Liver (tissue), 9 donors: ENCODE data around the gene ITGA6. TPM values are rescaled to one million over a fixed set of nuclear protein-coding genes. Genes with fewer than 3 reads are reported as not detected.

Source experiments
- DNase-seq: peaks from one replicate; pipeline ENCODE4 v3.0.0-alpha.2; 2017; ENCODE audit warnings: low spot score
- H3K27ac ChIP-seq, 2 donors: one replicate each; pipeline ENCODE4 v1.7.0; 2013; ENCODE audit warnings: inconsistent platforms in 2 of 2, low read length in 2 of 2, control low read depth in 1 of 2, low read depth in 1 of 2, mild to moderate bottlenecking in 1 of 2
- H3K27me3 ChIP-seq, 4 donors: one replicate each; pipeline versions ENCODE4 v1.6.1 to v1.7.0; 2013; ENCODE audit warnings: low read length in 3 of 4, inconsistent platforms in 1 of 4, mild to moderate bottlenecking in 1 of 4, moderate library complexity in 1 of 4; ENCODE audit not compliant: control insufficient read depth in 4 of 4, insufficient read depth in 4 of 4
- H3K36me3 ChIP-seq, 4 donors: one replicate each; pipeline versions ENCODE4 v1.6.1 to v1.7.0; 2013; ENCODE audit warnings: low read length in 3 of 4, mild to moderate bottlenecking in 3 of 4, low read depth in 1 of 4, moderate library complexity in 1 of 4; ENCODE audit not compliant: control insufficient read depth in 4 of 4, insufficient read depth in 3 of 4
- H3K4me1 ChIP-seq, 4 donors: one replicate each; pipeline versions ENCODE4 v1.6.1 to v1.7.0; 2013; ENCODE audit warnings: low read length in 3 of 4, mild to moderate bottlenecking in 3 of 4, moderate library complexity in 1 of 4; ENCODE audit not compliant: control insufficient read depth in 4 of 4, insufficient read depth in 4 of 4
- H3K4me3 ChIP-seq, 3 donors: one replicate each; pipeline versions ENCODE4 v1.6.1 to v1.7.0; 2013; ENCODE audit warnings: low read length in 3 of 3, control low read depth in 1 of 3, low read depth in 1 of 3, mild to moderate bottlenecking in 1 of 3
- H3K9ac ChIP-seq, 2 donors: one replicate each; pipeline ENCODE4 v1.7.0; 2013; ENCODE audit warnings: low read length in 2 of 2, mild to moderate bottlenecking in 2 of 2, moderate library complexity in 2 of 2, control low read depth in 1 of 2, low read depth in 1 of 2
- H3K9me3 ChIP-seq, 4 donors: one replicate each; pipeline versions ENCODE4 v1.6.1 to v1.7.0; 2013; ENCODE audit warnings: low read length in 3 of 4; ENCODE audit not compliant: control insufficient read depth in 4 of 4
- ATF3 ChIP-seq: IDR thresholded peaks from 2 replicates; pipeline ENCODE4 v1.6.1; 2016; ENCODE audit warnings: antibody characterized with exemption
- EGR1 ChIP-seq, 2 donors: IDR thresholded peaks; 2 replicates each; pipeline ENCODE4 v1.6.1; 2016 to 2018; ENCODE audit warnings: antibody characterized with exemption in 2 of 2, low read depth in 2 of 2
- FOXA1 ChIP-seq: IDR thresholded peaks from 2 replicates; pipeline ENCODE4 v1.6.1; 2016; ENCODE audit warnings: antibody characterized with exemption
- FOXA2 ChIP-seq: IDR thresholded peaks from 2 replicates; pipeline ENCODE4 v1.6.1; 2016; ENCODE audit warnings: antibody characterized with exemption
- GABPA ChIP-seq, 2 donors: IDR thresholded peaks in 1 of 2; conservative IDR thresholded peaks in 1 of 2; 2 replicates each; pipeline ENCODE4 v1.6.1; 2016; ENCODE audit warnings: antibody characterized with exemption in 2 of 2, mild to moderate bottlenecking in 1 of 2, moderate library complexity in 1 of 2
- HNF4A ChIP-seq, 2 donors: conservative IDR thresholded peaks; 2 replicates each; pipeline ENCODE4 v1.6.1; 2016; ENCODE audit warnings: antibody characterized with exemption in 2 of 2, mild to moderate bottlenecking in 2 of 2
- HNF4G ChIP-seq: IDR thresholded peaks from 2 replicates; pipeline ENCODE4 v1.6.1; 2016; ENCODE audit warnings: antibody characterized with exemption
- JUND ChIP-seq, 2 donors: IDR thresholded peaks; 2 replicates each; pipeline ENCODE4 v1.6.1; 2016; ENCODE audit warnings: antibody characterized with exemption in 2 of 2
- NR2F2 ChIP-seq: IDR thresholded peaks from 2 replicates; pipeline ENCODE4 v1.6.1; 2016; ENCODE audit warnings: antibody characterized with exemption
- RAD21 ChIP-seq, 2 donors: IDR thresholded peaks; 2 replicates each; pipeline ENCODE4 v1.6.1; 2016; ENCODE audit warnings: antibody characterized with exemption in 2 of 2, mild to moderate bottlenecking in 2 of 2
- REST ChIP-seq: IDR thresholded peaks from 2 replicates; pipeline ENCODE4 v1.6.1; 2016; ENCODE audit warnings: antibody characterized with exemption, mild to moderate bottlenecking
- RXRA ChIP-seq, 2 donors: IDR thresholded peaks; 2 replicates each; pipeline ENCODE4 v1.6.1; 2017 to 2018; ENCODE audit warnings: antibody characterized with exemption in 2 of 2, mild to moderate bottlenecking in 1 of 2
- SP1 ChIP-seq: IDR thresholded peaks from 2 replicates; pipeline ENCODE4 v1.6.1; 2018; ENCODE audit warnings: antibody characterized with exemption, mild to moderate bottlenecking
- TAF1 ChIP-seq: conservative IDR thresholded peaks from 2 replicates; pipeline ENCODE4 v1.6.1; 2016; ENCODE audit warnings: antibody characterized with exemption, mild to moderate bottlenecking
- YY1 ChIP-seq: IDR thresholded peaks from 2 replicates; pipeline ENCODE4 v1.6.1; 2016; ENCODE audit warnings: antibody characterized with exemption, mild to moderate bottlenecking
- polyA plus RNA-seq, 2 donors: library from polyadenylated mRNA; stranded (reverse) in 1 of 2; unstranded in 1 of 2; fragments of 200-250 nt in 1 of 2; fragments of >200 nt in 1 of 2; fragmentation: Nextera tagmentation in 1 of 2; extraction: Ambion mirVana in 1 of 2; gene quantifications; one replicate each; pipeline versions ENCODE4 v1.2.1 to v1.2.3, GENCODE V29; 2013 to 2015
- total RNA-seq, 2 donors: library from RNA; depleted of rRNA; stranded (reverse); fragments of >200 nt; gene quantifications; one replicate each; pipeline ENCODE4 v1.2.3, GENCODE V29; 2014
- TF ChIP-seq, protein P1 (sequence below): IDR thresholded peaks from 2 replicates; pipeline ENCODE4 v1.6.1; 2016; ENCODE audit warnings: antibody characterized with exemption
- TF ChIP-seq, protein P2 (sequence below): fragments of 150-350 bp; IDR thresholded peaks from 2 replicates; pipeline ENCODE4 v1.5.1; 2017; ENCODE audit warnings: improper control_type of control experiment, low read depth, low read length; ENCODE audit not compliant: missing input control
- TF ChIP-seq, protein P3 (sequence below): IDR thresholded peaks from 2 replicates; pipeline ENCODE4 v1.6.1; 2016; ENCODE audit warnings: antibody characterized with exemption
- donor health status: healthy.
- donor health status: healthy.
- donor health status: healthy.
- donor health status: healthy.
- donor health status: healthy.

The ITGA6 gene
- total and polyA plus RNA-seq, 4 donors: 5.8 to 21.6 (median 11.4) TPM

GRCh38 chr2:172489681-172490080 lies 62.3 kb downstream of the ITGA6 start:
- Histone ChIP-seq H3K9me3 (no peaks in the 10 kb centered on the region), H3K27ac (no peak overlapping the region), H3K36me3 (peaks cover 4 to 20% (median 16%) of the 10 kb centered on the region in 4 donors), H3K9ac (no peak overlapping the region), H3K27me3 (no peaks in the 10 kb centered on the region), H3K4me3 (no peak overlapping the region), H3K4me1 (no peaks in the 10 kb centered on the region)
- TF ChIP-seq RXRA (IDR thresholded peaks at IDR 0.05) (no peak), SP1 (no peak), RAD21 (IDR thresholded peaks at IDR 0.05) (no peak), EGR1 (IDR thresholded peaks at IDR 0.05; ENCODE audit: low read depth in 2 of 2) (no peak), NR2F2 (no peak), ATF3 (no peak), HNF4A (conservative IDR thresholded peaks at IDR 0.05) (no peak), TAF1 (no peak), REST (no peak), FOXA2 (no peak), GABPA (IDR thresholded peaks at IDR 0.05 in 1 of 2, conservative IDR thresholded peaks at IDR 0.05 in 1 of 2) (no peak), JUND (IDR thresholded peaks at IDR 0.05) (no peak), FOXA1 (no peak), HNF4G (no peak), YY1 (no peak)
- TF ChIP-seq, protein P1, sequence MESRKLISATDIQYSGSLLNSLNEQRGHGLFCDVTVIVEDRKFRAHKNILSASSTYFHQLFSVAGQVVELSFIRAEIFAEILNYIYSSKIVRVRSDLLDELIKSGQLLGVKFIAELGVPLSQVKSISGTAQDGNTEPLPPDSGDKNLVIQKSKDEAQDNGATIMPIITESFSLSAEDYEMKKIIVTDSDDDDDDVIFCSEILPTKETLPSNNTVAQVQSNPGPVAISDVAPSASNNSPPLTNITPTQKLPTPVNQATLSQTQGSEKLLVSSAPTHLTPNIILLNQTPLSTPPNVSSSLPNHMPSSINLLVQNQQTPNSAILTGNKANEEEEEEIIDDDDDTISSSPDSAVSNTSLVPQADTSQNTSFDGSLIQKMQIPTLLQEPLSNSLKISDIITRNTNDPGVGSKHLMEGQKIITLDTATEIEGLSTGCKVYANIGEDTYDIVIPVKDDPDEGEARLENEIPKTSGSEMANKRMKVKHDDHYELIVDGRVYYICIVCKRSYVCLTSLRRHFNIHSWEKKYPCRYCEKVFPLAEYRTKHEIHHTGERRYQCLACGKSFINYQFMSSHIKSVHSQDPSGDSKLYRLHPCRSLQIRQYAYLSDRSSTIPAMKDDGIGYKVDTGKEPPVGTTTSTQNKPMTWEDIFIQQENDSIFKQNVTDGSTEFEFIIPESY: no peak
- TF ChIP-seq, protein P2, sequence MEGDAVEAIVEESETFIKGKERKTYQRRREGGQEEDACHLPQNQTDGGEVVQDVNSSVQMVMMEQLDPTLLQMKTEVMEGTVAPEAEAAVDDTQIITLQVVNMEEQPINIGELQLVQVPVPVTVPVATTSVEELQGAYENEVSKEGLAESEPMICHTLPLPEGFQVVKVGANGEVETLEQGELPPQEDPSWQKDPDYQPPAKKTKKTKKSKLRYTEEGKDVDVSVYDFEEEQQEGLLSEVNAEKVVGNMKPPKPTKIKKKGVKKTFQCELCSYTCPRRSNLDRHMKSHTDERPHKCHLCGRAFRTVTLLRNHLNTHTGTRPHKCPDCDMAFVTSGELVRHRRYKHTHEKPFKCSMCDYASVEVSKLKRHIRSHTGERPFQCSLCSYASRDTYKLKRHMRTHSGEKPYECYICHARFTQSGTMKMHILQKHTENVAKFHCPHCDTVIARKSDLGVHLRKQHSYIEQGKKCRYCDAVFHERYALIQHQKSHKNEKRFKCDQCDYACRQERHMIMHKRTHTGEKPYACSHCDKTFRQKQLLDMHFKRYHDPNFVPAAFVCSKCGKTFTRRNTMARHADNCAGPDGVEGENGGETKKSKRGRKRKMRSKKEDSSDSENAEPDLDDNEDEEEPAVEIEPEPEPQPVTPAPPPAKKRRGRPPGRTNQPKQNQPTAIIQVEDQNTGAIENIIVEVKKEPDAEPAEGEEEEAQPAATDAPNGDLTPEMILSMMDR: no peak
- TF ChIP-seq, protein P3, sequence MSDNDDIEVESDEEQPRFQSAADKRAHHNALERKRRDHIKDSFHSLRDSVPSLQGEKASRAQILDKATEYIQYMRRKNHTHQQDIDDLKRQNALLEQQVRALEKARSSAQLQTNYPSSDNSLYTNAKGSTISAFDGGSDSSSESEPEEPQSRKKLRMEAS: no peak
- no peak for DNase-seq
